ENCODE results near the gene CDC45.

CDC45 gene

GRCh38 chr22:19457828-19458428, 21.8 kb upstream of the CDC45 start:
- no peak for TF ChIP-seq GATA3 (IDR thresholded peaks at IDR 0.05; ENCODE audit: low read depth, low read length)
- TF ChIP-seq GATA2 (IDR thresholded peaks at IDR 0.05; ENCODE audit: low read depth, low read length): no peak

GRCh38 chr22:19460036-19460435, 19.7 kb upstream of the CDC45 start:
- no peak for TF ChIP-seq GATA2 (IDR thresholded peaks at IDR 0.05; ENCODE audit: low read depth, low read length)
- TF ChIP-seq GATA3 (IDR thresholded peaks at IDR 0.05; ENCODE audit: low read depth, low read length): no peak

GRCh38 chr22:19461506-19461905, 18.2 kb upstream of the CDC45 start:
- TF ChIP-seq GATA3 (IDR thresholded peaks at IDR 0.05; ENCODE audit: low read depth, low read length) (no peak), GATA2 (IDR thresholded peaks at IDR 0.05; ENCODE audit: low read depth, low read length) (no peak)

GRCh38 chr22:19463008-19463407, 16.7 kb upstream of the CDC45 start:
- TF ChIP-seq GATA2 (IDR thresholded peaks at IDR 0.05; ENCODE audit: low read depth, low read length) (no peak), GATA3 (IDR thresholded peaks at IDR 0.05; ENCODE audit: low read depth, low read length) (no peak)

GRCh38 chr22:19463491-19464469, 15.9 kb upstream of the CDC45 start:
- TF ChIP-seq GATA2 (IDR thresholded peaks at IDR 0.05; ENCODE audit: low read depth, low read length): no peak
- no peak for TF ChIP-seq GATA3 (IDR thresholded peaks at IDR 0.05; ENCODE audit: low read depth, low read length)

GRCh38 chr22:19464546-19464945, 15.2 kb upstream of the CDC45 start:
- TF ChIP-seq GATA3 (IDR thresholded peaks at IDR 0.05; ENCODE audit: low read depth, low read length): no peak
- TF ChIP-seq GATA2 (IDR thresholded peaks at IDR 0.05; ENCODE audit: low read depth, low read length): no peak

GRCh38 chr22:19464975-19465374, 14.7 kb upstream of the CDC45 start:
- TF ChIP-seq GATA2 (IDR thresholded peaks at IDR 0.05; ENCODE audit: low read depth, low read length): no peak
- no peak for TF ChIP-seq GATA3 (IDR thresholded peaks at IDR 0.05; ENCODE audit: low read depth, low read length)

- TF ChIP-seq GATA3 (IDR thresholded peaks at IDR 0.05; ENCODE audit: low read depth, low read length): no peak
- no peak for TF ChIP-seq GATA2 (IDR thresholded peaks at IDR 0.05; ENCODE audit: low read depth, low read length)
These were observed 13.5 kb upstream of the CDC45 start for GRCh38 chr22:19466126-19466716.

- TF ChIP-seq GATA2 (IDR thresholded peaks at IDR 0.05; ENCODE audit: low read depth, low read length) (no peak), GATA3 (IDR thresholded peaks at IDR 0.05; ENCODE audit: low read depth, low read length) (no peak)
These were observed 12.6 kb upstream of the CDC45 start for GRCh38 chr22:19466848-19467752.

- TF ChIP-seq GATA3 (IDR thresholded peaks at IDR 0.05; ENCODE audit: low read depth, low read length): no peak
- no peak for TF ChIP-seq GATA2 (IDR thresholded peaks at IDR 0.05; ENCODE audit: low read depth, low read length)
These were observed 11.8 kb upstream of the CDC45 start for GRCh38 chr22:19467912-19468311.

GRCh38 chr22:19469421-19469820, 10.3 kb upstream of the CDC45 start:
- TF ChIP-seq GATA3 (IDR thresholded peaks at IDR 0.05; ENCODE audit: low read depth, low read length): no peak
- no peak for TF ChIP-seq GATA2 (IDR thresholded peaks at IDR 0.05; ENCODE audit: low read depth, low read length)

- TF ChIP-seq GATA3 (IDR thresholded peaks at IDR 0.05; ENCODE audit: low read depth, low read length): no peak
- TF ChIP-seq GATA2 (IDR thresholded peaks at IDR 0.05; ENCODE audit: low read depth, low read length): no peak
These were observed 9.7 kb upstream of the CDC45 start for GRCh38 chr22:19470010-19470409.

GRCh38 chr22:19471572-19471971, 8.1 kb upstream of the CDC45 start:
- TF ChIP-seq GATA2 (IDR thresholded peaks at IDR 0.05; ENCODE audit: low read depth, low read length) (no peak), GATA3 (IDR thresholded peaks at IDR 0.05; ENCODE audit: low read depth, low read length) (no peak)

All from SH-SY5Y (cell line).